HG03159 (cell line): ENCODE data around the gene PTPN23.

Source experiments
- ATAC-seq: cut with Tn5 transposase; IDR thresholded peaks from one replicate; pipeline ENCODE4 v1.9.1; 2021; ENCODE audit warnings: mild to moderate bottlenecking, moderate library complexity; ENCODE audit not compliant: unreplicated experiment

PTPN23 gene

DNA sequence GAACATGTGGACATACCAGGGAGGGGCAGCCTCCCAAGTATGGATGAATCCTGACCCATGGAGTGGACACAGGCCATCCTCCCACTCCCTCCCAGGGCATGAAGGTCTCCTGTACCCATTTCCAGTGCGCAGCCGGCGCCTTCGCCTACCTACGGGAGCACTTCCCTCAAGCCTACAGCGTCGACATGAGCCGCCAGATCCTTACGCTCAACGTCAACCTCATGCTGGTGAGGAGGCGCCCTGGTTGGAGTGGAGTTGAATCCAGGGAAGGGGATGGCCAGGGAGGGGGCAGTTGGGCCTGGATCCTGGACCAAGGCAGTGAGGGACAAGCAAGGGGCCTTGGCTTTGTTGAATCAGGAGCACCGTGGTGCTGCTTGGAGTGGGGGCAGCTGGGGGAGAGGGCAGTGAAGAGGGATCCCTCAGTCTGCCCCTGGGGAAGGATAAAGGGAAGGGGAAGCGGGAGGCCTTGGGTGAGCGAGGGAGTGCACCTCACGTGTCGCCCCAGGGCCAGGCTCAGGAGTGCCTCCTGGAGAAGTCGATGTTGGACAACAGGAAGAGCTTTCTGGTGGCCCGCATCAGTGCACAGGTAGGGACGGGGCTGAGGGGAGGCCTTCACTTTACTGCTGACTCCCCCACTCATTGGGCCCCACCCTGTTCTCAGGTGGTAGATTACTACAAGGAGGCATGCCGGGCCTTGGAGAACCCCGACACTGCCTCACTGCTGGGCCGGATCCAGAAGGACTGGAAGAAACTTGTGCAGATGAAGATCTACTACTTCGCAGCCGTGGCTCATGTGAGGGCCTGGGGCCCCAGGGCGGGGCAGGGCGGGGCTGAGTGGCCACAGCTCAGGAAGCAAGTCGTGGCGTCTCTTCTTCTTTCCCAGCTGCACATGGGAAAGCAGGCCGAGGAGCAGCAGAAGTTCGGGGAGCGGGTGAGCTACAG lies 25.3 kb downstream of the PTPN23 start:
- ATAC-seq = no peak

DNA sequence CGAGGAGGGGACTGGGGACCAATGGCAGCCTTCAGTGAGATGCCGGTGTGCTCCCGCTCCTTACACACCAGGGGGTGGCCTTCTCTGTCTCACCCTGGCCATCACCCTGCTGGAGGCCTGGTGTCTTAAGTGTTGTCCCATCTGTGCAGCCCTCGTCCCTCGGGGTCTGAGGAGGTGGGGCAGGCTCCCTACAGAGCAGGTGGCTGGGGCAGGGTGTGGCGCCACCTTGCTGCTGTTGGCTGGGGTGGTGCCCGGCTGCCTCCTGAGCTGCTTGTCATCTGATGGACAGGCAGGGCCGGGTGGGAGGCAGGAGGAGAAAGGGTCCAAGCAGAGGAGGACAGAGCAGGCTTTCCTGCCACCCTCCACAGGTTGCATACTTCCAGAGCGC lies 25.9 kb downstream of the PTPN23 start:
- ATAC-seq = no peak

DNA sequence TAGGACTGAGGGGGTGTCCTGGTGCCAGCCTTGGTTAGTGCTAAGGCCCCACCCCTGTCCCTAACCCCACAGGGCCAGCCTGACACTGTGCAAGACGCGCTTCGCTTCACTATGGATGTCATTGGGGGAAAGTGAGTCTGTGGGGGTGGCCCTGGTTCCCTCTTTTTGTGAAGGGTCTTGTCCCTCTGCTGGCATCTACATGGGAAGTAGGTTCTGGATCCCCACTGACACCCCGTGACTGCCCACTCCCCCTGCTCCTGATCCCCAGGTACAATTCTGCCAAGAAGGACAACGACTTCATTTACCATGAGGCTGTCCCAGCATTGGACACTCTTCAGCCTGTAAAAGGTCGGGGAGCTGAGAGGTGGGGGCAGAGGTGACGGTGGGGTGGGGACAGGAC lies 26.4 kb downstream of the PTPN23 start:
- ATAC-seq = no peak

DNA sequence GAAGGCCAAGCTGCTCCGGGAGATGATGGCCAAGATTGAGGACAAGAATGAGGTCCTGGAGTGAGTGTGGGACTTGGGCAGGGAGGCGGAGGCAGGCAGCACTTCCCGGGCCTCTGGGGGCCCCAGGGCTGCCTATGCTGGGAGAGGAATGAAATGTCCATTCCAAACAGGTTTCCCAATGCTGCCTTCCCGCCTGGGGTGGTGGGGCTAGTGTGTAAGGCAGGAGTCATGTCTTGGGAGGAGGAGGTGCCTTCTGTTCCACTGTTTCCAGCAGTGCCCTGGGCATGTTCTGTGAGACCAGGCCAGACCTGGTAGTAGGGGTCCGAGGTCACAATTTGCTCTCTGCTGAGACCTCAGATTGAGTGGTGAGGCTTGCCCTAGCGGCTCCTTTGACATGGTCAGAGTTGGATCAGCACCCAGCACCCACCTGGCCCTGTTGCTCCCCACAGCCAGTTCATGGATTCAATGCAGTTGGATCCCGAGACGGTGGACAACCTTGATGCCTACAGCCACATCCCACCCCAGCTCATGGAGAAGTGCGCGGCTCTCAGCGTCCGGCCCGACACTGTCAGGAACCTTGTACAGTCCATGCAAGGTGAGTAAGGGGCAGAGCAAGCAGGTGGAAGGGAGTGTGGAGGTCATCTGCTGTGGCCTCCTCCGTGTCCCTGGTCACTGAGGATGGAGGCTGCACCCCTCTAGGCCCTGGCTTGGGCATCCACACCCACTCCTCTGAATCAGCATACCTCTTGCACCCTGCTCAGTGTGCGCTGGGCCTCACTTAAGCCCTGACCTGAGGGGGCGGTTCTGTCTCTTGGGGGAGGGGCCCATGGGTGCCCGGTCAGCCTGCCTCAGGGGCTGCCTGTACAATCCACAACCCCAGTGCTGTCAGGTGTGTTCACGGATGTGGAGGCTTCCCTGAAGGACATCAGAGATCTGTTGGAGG lies 27.3 kb downstream of the PTPN23 start:
- no peak for ATAC-seq

DNA sequence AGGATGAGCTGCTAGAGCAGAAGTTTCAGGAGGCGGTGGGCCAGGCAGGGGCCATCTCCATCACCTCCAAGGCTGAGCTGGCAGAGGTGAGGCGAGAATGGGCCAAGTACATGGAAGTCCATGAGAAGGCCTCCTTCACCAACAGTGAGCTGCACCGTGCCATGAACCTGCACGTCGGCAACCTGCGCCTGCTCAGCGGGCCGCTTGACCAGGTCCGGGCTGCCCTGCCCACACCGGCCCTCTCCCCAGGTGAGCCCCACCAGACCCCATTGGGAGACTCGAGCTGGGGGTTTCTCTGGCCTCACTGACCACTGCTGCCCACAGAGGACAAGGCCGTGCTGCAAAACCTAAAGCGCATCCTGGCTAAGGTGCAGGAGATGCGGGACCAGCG lies 28.0 kb downstream of the PTPN23 start:
- ATAC-seq = no peak

DNA sequence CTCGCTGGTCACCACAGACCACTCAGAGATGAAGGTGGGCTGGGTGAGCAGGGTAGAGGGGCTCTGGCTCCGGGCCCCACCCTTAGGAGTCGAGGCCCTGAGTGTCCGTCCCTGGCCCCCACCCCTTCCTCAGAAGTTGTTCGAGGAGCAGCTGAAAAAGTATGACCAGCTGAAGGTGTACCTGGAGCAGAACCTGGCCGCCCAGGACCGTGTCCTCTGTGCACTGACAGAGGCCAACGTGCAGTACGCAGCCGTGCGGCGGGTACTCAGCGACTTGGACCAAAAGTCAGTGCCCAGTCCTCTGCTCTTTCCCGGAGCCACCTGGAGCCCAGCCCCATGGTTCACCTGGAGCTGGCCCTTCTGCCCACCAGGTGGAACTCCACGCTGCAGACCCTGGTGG lies 28.5 kb downstream of the PTPN23 start:
- ATAC-seq = no peak

DNA sequence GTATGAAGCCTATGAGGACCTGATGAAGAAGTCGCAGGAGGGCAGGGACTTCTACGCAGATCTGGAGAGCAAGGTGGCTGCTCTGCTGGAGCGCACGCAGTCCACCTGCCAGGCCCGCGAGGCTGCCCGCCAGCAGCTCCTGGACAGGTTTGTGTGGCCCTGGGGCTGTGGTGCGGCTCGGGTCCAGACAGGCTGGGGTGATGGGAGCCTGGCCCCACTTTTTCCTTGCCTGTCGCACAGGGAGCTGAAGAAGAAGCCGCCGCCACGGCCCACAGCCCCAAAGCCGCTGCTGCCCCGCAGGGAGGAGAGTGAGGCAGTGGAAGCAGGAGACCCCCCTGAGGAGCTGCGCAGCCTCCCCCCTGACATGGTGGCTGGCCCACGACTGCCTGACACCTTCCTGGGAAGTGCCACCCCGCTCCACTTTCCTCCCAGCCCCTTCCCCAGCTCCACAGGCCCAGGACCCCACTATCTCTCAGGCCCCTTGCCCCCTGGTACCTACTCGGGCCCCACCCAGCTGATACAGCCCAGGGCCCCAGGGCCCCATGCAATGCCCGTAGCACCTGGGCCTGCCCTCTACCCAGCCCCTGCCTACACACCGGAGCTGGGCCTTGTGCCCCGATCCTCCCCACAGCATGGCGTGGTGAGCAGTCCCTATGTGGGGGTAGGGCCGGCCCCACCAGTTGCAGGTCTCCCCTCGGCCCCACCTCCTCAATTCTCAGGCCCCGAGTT lies 29.0 kb downstream of the PTPN23 start:
- ATAC-seq = no peak

DNA sequence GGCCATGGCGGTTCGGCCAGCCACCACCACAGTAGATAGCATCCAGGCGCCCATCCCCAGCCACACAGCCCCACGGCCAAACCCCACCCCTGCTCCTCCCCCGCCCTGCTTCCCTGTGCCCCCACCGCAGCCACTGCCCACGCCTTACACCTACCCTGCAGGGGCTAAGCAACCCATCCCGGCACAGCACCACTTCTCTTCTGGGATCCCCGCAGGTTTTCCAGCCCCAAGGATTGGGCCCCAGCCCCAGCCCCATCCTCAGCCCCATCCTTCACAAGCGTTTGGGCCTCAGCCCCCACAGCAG lies 29.5 kb downstream of the PTPN23 start:
- ATAC-seq = no peak

DNA sequence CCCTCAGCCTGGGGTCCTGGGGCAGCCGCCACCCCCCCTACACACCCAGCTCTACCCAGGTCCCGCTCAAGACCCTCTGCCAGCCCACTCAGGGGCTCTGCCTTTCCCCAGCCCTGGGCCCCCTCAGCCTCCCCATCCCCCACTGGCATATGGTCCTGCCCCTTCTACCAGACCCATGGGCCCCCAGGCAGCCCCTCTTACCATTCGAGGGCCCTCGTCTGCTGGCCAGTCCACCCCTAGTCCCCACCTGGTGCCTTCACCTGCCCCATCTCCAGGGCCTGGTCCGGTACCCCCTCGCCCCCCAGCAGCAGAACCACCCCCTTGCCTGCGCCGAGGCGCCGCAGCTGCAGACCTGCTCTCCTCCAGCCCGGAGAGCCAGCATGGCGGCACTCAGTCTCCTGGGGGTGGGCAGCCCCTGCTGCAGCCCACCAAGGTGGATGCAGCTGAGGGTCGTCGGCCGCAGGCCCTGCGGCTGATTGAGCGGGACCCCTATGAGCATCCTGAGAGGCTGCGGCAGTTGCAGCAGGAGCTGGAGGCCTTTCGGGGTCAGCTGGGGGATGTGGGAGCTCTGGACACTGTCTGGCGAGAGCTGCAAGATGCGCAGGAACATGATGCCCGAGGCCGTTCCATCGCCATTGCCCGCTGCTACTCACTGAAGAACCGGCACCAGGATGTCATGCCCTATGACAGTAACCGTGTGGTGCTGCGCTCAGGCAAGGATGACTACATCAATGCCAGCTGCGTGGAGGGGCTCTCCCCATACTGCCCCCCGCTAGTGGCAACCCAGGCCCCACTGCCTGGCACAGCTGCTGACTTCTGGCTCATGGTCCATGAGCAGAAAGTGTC lies 30.2 kb downstream of the PTPN23 start:
- ATAC-seq = no peak

DNA sequence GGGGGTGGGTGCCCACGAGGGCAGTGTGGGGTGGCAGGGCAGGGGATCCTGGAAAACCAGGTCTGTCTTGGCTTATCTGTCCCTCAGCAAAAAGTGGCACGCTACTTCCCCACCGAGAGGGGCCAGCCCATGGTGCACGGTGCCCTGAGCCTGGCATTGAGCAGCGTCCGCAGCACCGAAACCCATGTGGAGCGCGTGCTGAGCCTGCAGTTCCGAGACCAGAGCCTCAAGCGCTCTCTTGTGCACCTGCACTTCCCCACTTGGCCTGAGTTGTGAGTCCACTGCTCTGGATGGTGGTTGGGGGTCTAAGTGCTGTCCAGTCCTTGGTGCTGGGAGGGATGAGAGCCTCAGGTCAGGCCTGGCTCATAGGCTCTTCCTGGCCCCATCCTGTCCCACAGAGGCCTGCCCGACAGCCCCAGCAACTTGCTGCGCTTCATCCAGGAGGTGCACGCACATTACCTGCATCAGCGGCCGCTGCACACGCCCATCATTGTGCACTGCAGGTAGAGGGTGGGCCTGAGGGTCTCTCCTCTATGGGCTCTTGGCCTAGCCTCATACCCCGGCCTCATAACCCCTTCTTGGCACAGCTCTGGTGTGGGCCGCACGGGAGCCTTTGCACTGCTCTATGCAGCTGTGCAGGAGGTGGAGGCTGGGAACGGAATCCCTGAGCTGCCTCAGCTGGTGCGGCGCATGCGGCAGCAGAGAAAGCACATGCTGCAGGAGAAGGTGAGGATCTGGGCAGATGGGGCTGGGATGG lies 31.1 kb downstream of the PTPN23 start:
- ATAC-seq = no peak

DNA sequence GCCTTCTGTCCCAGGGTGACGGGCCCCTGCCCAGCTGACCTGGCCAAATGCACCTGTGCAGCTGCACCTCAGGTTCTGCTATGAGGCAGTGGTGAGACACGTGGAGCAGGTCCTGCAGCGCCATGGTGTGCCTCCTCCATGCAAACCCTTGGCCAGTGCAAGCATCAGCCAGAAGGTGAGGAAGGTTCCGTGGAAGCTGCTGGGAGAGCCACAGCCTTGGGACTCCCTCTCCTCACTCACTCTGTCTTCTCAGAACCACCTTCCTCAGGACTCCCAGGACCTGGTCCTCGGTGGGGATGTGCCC lies 31.6 kb downstream of the PTPN23 start:
- no peak for ATAC-seq

DNA sequence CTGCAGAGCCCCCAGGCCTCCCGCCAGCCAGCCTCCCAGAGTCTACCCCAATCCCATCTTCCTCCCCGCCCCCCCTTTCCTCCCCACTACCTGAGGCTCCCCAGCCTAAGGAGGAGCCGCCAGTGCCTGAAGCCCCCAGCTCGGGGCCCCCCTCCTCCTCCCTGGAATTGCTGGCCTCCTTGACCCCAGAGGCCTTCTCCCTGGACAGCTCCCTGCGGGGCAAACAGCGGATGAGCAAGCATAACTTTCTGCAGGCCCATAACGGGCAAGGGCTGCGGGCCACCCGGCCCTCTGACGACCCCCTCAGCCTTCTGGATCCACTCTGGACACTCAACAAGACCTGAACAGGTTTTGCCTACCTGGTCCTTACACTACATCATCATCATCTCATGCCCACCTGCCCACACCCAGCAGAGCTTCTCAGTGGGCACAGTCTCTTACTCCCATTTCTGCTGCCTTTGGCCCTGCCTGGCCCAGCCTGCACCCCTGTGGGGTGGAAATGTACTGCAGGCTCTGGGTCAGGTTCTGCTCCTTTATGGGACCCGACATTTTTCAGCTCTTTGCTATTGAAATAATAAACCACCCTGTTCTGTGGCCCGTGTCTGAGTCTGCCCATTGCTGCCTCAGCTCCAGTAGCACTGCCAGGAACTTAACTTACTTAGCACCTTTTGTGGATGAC lies 32.2 kb downstream of the PTPN23 start:
- no peak for ATAC-seq

DNA sequence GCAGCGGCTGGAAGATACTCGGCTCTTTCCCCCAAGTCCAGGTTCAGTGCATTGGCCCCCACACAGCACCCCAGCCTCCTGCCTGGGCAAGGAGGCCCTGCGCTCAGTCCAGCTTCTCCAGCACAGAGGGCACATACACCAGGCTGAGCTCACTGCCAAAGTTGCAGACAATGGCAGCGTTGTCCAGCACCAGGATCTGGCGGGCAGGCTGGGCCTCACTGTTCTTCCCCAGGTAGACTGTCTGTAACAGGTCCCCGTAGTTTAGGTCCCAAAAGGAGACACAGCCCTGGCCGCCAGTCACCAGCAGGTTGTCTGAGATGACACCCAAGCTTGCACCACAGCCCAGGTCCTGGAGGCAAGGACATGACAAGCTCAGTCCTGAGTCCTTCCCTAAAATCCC lies 32.9 kb downstream of the PTPN23 start:
- ATAC-seq = no peak

DNA sequence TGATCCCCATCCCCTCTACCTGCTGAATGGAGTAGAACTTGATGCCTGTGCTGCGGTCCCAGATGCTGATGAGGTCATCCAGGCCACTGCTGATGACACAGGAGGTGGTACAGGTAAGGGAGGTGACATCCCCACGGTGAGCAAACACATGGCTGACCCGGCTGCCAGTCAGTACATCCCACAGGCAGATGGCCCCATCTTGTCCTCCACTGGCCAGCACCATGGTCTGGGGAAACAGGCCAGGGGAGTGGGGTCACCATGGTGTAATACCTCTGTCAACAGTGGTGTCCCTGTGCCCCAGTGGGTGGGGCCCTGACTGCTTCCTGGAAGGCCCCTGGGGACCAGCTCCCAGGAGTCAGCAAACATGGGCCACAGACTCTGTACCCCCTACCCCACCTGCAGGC lies 33.3 kb downstream of the PTPN23 start:
- ATAC-seq = no peak

DNA sequence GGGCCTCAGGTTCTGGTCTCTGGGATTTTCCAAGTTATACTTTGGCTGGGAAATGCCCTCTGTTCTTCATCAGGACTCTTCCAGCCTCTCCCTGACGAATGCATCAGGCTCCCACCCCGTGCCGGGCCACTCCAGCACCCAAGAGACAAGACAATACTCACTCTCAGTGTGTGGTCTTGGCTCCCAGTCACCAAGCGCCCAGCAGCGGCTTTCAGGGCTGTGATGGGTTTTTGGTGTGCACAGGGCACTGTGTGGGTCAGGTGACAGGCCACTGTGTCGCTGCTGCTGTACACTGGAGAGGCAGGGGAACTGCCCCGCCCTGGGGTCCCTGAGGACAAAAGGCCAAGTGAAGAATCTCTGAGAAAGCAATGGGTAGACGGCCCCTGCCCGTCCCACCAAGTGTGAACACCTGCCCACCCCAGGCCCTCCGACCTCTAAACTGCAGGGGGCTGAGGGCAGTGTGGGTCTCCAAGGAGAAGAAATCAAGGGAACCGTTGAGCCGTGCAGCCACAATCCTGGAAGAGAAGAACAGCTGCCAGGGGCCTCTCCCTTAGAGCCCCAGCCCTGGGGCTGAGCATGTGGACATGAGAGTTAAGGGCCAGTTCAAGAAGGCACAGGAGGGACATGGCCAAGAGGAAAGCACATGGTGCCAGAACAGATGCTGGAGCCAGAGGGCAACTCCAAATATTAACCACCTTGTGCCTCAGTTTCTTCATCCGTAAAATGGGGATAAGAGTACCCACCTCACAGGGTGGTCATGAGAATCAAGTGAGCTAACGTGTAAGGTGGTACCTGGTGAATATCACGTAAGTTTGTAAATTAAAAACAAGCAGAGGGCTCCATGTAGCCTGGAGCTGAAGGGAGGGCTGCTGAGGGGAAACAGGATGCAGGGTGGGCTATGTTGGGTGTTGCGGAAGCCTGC lies 34.1 kb downstream of the PTPN23 start:
- no peak for ATAC-seq

DNA sequence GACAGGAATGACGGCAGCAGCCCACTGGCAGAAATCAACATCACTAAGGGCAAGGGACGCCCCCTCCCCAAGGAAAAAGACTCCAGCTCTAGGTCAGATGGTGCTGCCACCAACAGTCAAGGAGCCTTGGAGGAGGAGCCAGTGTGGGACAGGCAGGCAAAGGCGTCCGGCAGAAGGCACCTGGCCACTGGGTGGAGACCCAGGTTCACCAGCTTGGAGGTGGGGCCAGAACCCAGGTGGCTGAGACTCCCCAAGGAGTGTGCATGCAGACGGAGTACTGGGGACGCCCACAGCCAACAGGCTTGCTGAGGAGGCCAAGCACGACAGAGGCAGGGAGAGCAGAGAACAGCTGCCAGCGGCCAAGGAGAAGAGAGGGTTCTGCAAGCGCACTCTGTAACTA lies 35.2 kb downstream of the PTPN23 start:
- no peak for ATAC-seq

DNA sequence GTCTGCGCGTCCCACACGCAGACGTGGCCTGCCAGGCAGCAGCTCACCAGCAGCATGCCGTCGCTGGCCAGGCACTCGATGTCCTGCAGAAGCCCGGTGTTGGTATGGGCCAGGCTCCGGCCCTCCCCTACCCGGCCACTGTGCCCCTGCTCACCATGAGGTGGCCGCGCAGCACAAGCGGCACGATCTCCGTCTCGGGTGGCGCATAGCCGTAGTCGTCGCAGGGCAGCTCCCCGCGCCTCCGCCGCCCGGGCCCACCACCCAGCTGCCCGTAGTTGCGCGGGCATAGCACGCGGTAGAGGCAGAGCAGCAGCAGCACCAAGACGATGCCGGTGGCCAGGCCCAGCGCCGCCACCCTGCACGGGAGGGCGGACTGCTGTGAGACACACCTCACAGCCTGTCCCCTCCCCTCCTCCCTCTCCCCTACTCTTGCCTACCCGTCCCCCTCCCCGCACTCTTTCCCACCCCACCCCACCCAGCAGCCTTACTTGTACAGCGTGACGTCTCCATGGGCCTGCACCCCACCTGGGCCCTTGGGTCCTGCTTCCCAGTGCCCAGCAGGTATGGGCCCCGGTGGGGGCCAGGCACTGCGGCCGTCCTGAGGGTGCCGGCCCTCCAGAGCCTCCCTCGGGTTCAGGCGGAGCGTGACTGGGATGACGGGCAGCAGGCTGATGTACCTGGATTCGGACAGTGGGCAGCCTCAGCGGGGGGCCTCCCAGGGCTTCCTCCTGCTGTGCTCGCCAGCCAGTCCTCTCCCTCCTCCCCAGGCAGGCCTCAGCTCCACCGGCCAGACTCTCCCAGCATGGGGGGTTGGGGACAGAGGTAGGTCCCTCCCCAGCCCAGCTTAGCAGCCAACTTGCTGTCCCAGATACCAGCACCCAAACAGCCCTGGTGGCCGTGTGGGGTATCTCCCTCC lies 37.6 kb downstream of the PTPN23 start:
- no peak for ATAC-seq
